Measurements from ENCODE around the gene MTMR4. TPM values are rescaled to one million over a fixed set of nuclear protein-coding genes. Genes with fewer than 3 reads are reported as not detected.

Gene MTMR4
- total and polyA plus RNA-seq, 8 donors = 5.8 to 126 (median 25.1) TPM

GRCh38 chr17:58516644-58517377 lies 2.4 kb upstream of the MTMR4 start:
- Histone ChIP-seq H3K9me3 (no peaks in the 10 kb centered on the region), H3K4me1 (peaks cover 36 to 67% (median 55%) of the 10 kb centered on the region in 4 donors), H3K27me3 (no peaks in the 10 kb centered on the region), H3K27ac (peak overlapping the region; percentile 87 to 98 (median 94)), H3K4me3 (peak overlapping the region; percentile 63 to 76 (median 68)), H3K36me3 (peaks cover 1 to 12% (median 9%) of the 10 kb centered on the region in 4 donors)
- intact Hi-C loops (cut with DNase I; ENCODE audit: low total_unique reads) = loop anchor here (10.0 kb wide), 1 partner anchor 488 kb away; no protein-coding TSS in a partner anchor
- peak in 1 of 2 donors; percentile 67 for DNase-seq
- WGBS, 5 donors = 18 to 54% (median 31%) methylated on average over 2 of the region's 2 CpGs
- no peak for TF ChIP-seq CTCF (IDR thresholded peaks at IDR 0.05)
- TF ChIP-seq POLR2A (IDR thresholded peaks at IDR 0.05) = no peak
- no peak for TF ChIP-seq POLR2AphosphoS5 (IDR thresholded peaks at IDR 0.05)
- no peak for TF ChIP-seq EP300 (IDR thresholded peaks at IDR 0.05)

GRCh38 chr17:58515286-58515685 lies 848 bp upstream of the MTMR4 start:
- TF ChIP-seq POLR2A (IDR thresholded peaks at IDR 0.05) (no peak), EP300 (IDR thresholded peaks at IDR 0.05) (no peak), CTCF (IDR thresholded peaks at IDR 0.05) (no peak), POLR2AphosphoS5 (IDR thresholded peaks at IDR 0.05) (no peak)
- Histone ChIP-seq H3K27ac (peak overlapping the region; percentile 79 to 98 (median 82)), H3K4me3 (peak overlapping the region in 1 of 4 donors; percentile 88), H3K36me3 (peaks cover 16 to 27% (median 25%) of the 10 kb centered on the region in 4 donors), H3K27me3 (no peaks in the 10 kb centered on the region), H3K9me3 (no peaks in the 10 kb centered on the region), H3K4me1 (peaks cover 36 to 64% (median 55%) of the 10 kb centered on the region in 4 donors)
- 59 to 76% (median 68%) methylated on average over 2 of the region's 2 CpGs for WGBS, 5 donors
- no peak for DNase-seq
- intact Hi-C loops (cut with DNase I; ENCODE audit: low total_unique reads) = loop anchor here (10.0 kb wide), 1 partner anchor 490 kb away; no protein-coding TSS in a partner anchor

- intact Hi-C loops (cut with DNase I; ENCODE audit: low total_unique reads) = loop anchor here (10.0 kb wide), 1 partner anchor 490 kb away; no protein-coding TSS in a partner anchor
- peaks cover 36 to 59% (median 52%) of the 10 kb centered on the region in 4 donors for H3K4me1 ChIP-seq
- WGBS, 5 donors = 12 to 28% (median 17%) methylated on average over 11 of the region's 11 CpGs
Measured at GRCh38 chr17:58514770-58515157, 326 bp upstream of the MTMR4 start.

More at GRCh38 chr17:58514770-58515157, 326 bp upstream of the MTMR4 start:
- no peaks in the 10 kb centered on the region for H3K9me3 ChIP-seq
- TF ChIP-seq CTCF (IDR thresholded peaks at IDR 0.05) (no peak), POLR2A (IDR thresholded peaks at IDR 0.05) (no peak), POLR2AphosphoS5 (IDR thresholded peaks at IDR 0.05) (no peak), EP300 (IDR thresholded peaks at IDR 0.05) (no peak)
- no peaks in the 10 kb centered on the region for H3K27me3 ChIP-seq
- peak overlapping the region; percentile 79 to 98 (median 82) for H3K27ac ChIP-seq
- DNase-seq = no peak
- H3K4me3 ChIP-seq = peak overlapping the region; percentile 80 to 88 (median 84)
- peaks cover 22 to 33% (median 30%) of the 10 kb centered on the region in 4 donors for H3K36me3 ChIP-seq
